HEK293 (cell line): Measurements from ENCODE around the gene CTDSP1.

Experiments used
- MZF1 ChIP-seq: fragments of 450-650 bp; formaldehyde crosslinking; IDR thresholded peaks from 2 replicates; pipeline ENCODE4 v1.5.1; 2017; ENCODE audit warnings: missing biosample characterization, missing genetic modification characterization, borderline replicate concordance
- RBAK ChIP-seq: fragments of 450-650 bp; formaldehyde crosslinking; IDR thresholded peaks from 2 replicates; pipeline ENCODE4 v1.5.1; 2016; ENCODE audit warnings: missing biosample characterization, missing genetic modification characterization
- ZBTB20 ChIP-seq: fragments of 450-650 bp; formaldehyde crosslinking; IDR thresholded peaks from 2 replicates; pipeline ENCODE4 v1.5.1; 2016; ENCODE audit warnings: missing biosample characterization, missing genetic modification characterization
- ZNF121 ChIP-seq: fragments of 450-650 bp; formaldehyde crosslinking; IDR thresholded peaks from 2 replicates; pipeline ENCODE4 v1.5.1; 2016; ENCODE audit warnings: missing biosample characterization, missing genetic modification characterization
- ZNF175 ChIP-seq: fragments of 450-650 bp; formaldehyde crosslinking; IDR thresholded peaks from 2 replicates; pipeline ENCODE4 v1.5.1; 2016; ENCODE audit warnings: missing biosample characterization, missing genetic modification characterization
- ZNF311 ChIP-seq: fragments of 450-650 bp; formaldehyde crosslinking; IDR thresholded peaks from 2 replicates; pipeline ENCODE4 v1.5.1; 2017; ENCODE audit warnings: missing biosample characterization, missing genetic modification characterization, borderline replicate concordance
- ZNF514 ChIP-seq: fragments of 450-650 bp; formaldehyde crosslinking; IDR thresholded peaks from 2 replicates; pipeline ENCODE4 v1.5.1; 2016; ENCODE audit warnings: missing biosample characterization, missing genetic modification characterization
- ZNF660 ChIP-seq: fragments of 450-650 bp; IDR thresholded peaks from 2 replicates; pipeline ENCODE4 v1.5.1; 2018; ENCODE audit warnings: missing biosample characterization, mild to moderate bottlenecking, missing genetic modification characterization
- ZNF664 ChIP-seq: fragments of 450-650 bp; formaldehyde crosslinking; IDR thresholded peaks from 2 replicates; pipeline ENCODE4 v1.5.1; 2016; ENCODE audit warnings: missing biosample characterization, missing genetic modification characterization
- ZNF747 ChIP-seq: fragments of 450-650 bp; formaldehyde crosslinking; IDR thresholded peaks from 2 replicates; pipeline ENCODE4 v1.5.1; 2016; ENCODE audit warnings: missing biosample characterization, missing genetic modification characterization
- TF ChIP-seq, protein P1 (sequence below): fragments of 450-650 bp; formaldehyde crosslinking; IDR thresholded peaks from 2 replicates; pipeline ENCODE4 v1.5.1; 2016; ENCODE audit warnings: missing biosample characterization, missing genetic modification characterization
- TF ChIP-seq, protein P2 (sequence below): fragments of 450-650 bp; formaldehyde crosslinking; IDR thresholded peaks from 2 replicates; pipeline ENCODE4 v1.5.1; 2016; ENCODE audit warnings: missing biosample characterization, missing genetic modification characterization
- TF ChIP-seq, protein P3 (sequence below): IDR thresholded peaks from 2 replicates; pipeline ENCODE4 v1.6.1; 2011; ENCODE audit warnings: mild to moderate bottlenecking, low read depth, low read length, borderline replicate concordance
- TF ChIP-seq, protein P4 (sequence below): fragments of 450-650 bp; IDR thresholded peaks from 2 replicates; pipeline ENCODE4 v1.5.1; 2018; ENCODE audit warnings: missing biosample characterization, missing genetic modification characterization

DNA sequence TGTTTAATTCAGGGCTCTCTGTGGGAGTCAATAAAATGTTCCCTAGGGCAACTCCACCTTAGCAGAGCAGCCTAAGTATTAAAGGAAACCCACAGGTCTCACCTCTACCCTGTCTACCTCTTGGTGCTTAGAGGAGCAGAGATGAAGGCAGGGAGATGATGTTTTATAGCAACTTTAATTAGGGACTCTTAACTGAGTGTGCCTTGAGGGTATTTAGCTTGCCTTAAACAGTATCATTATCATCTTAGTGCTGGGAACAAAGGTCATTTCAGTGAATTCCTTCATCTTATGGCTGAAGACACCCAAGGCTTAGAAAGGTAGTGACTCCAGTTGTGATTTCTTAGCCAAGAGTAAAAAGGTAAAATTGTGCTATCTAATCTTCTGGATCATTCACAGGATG, 45.9 kb downstream of the CTDSP1 start:
- TF ChIP-seq ZNF175 (tag by site-specific recombination) (no peak), ZNF514 (tag by site-specific recombination) (no peak), ZNF747 (tag by site-specific recombination) (no peak), ZNF311 (tag by site-specific recombination) (no peak), ZNF660 (tag by site-specific recombination) (no peak), ZNF664 (tag by site-specific recombination) (no peak), MZF1 (tag by site-specific recombination) (no peak), RBAK (tag by site-specific recombination) (no peak), ZBTB20 (tag by site-specific recombination) (no peak), ZNF121 (no peak)
- TF ChIP-seq, protein P1, sequence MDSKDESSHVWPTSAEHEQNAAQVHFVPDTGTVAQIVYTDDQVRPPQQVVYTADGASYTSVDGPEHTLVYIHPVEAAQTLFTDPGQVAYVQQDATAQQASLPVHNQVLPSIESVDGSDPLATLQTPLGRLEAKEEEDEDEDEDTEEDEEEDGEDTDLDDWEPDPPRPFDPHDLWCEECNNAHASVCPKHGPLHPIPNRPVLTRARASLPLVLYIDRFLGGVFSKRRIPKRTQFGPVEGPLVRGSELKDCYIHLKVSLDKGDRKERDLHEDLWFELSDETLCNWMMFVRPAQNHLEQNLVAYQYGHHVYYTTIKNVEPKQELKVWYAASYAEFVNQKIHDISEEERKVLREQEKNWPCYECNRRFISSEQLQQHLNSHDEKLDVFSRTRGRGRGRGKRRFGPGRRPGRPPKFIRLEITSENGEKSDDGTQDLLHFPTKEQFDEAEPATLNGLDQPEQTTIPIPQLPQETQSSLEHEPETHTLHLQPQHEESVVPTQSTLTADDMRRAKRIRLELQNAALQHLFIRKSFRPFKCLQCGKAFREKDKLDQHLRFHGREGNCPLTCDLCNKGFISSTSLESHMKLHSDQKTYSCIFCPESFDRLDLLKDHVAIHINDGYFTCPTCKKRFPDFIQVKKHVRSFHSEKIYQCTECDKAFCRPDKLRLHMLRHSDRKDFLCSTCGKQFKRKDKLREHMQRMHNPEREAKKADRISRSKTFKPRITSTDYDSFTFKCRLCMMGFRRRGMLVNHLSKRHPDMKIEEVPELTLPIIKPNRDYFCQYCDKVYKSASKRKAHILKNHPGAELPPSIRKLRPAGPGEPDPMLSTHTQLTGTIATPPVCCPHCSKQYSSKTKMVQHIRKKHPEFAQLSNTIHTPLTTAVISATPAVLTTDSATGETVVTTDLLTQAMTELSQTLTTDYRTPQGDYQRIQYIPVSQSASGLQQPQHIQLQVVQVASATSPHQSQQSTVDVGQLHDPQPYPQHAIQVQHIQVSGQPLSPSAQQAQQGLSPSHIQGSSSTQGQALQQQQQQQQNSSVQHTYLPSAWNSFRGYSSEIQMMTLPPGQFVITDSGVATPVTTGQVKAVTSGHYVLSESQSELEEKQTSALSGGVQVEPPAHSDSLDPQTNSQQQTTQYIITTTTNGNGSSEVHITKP (tag by site-specific recombination) = no peak
- TF ChIP-seq, protein P2, sequence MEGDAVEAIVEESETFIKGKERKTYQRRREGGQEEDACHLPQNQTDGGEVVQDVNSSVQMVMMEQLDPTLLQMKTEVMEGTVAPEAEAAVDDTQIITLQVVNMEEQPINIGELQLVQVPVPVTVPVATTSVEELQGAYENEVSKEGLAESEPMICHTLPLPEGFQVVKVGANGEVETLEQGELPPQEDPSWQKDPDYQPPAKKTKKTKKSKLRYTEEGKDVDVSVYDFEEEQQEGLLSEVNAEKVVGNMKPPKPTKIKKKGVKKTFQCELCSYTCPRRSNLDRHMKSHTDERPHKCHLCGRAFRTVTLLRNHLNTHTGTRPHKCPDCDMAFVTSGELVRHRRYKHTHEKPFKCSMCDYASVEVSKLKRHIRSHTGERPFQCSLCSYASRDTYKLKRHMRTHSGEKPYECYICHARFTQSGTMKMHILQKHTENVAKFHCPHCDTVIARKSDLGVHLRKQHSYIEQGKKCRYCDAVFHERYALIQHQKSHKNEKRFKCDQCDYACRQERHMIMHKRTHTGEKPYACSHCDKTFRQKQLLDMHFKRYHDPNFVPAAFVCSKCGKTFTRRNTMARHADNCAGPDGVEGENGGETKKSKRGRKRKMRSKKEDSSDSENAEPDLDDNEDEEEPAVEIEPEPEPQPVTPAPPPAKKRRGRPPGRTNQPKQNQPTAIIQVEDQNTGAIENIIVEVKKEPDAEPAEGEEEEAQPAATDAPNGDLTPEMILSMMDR (tag by site-specific recombination) = no peak
- TF ChIP-seq, protein P3, sequence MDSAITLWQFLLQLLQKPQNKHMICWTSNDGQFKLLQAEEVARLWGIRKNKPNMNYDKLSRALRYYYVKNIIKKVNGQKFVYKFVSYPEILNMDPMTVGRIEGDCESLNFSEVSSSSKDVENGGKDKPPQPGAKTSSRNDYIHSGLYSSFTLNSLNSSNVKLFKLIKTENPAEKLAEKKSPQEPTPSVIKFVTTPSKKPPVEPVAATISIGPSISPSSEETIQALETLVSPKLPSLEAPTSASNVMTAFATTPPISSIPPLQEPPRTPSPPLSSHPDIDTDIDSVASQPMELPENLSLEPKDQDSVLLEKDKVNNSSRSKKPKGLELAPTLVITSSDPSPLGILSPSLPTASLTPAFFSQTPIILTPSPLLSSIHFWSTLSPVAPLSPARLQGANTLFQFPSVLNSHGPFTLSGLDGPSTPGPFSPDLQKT = no peak
- TF ChIP-seq, protein P4, sequence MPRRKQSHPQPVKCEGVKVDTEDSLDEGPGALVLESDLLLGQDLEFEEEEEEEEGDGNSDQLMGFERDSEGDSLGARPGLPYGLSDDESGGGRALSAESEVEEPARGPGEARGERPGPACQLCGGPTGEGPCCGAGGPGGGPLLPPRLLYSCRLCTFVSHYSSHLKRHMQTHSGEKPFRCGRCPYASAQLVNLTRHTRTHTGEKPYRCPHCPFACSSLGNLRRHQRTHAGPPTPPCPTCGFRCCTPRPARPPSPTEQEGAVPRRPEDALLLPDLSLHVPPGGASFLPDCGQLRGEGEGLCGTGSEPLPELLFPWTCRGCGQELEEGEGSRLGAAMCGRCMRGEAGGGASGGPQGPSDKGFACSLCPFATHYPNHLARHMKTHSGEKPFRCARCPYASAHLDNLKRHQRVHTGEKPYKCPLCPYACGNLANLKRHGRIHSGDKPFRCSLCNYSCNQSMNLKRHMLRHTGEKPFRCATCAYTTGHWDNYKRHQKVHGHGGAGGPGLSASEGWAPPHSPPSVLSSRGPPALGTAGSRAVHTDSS (tag by site-specific recombination) = no peak
